ENCODE results near the gene ADM2.
A peak's percentile ranks its signal among the peaks of the same experiment; 100 is the strongest.

Gene ADM2

GRCh38 chr22:50467773-50468440 is 13.4 kb upstream of the ADM2 start:
- no peak for DNase-seq (ENCODE audit: low spot score)

DNA sequence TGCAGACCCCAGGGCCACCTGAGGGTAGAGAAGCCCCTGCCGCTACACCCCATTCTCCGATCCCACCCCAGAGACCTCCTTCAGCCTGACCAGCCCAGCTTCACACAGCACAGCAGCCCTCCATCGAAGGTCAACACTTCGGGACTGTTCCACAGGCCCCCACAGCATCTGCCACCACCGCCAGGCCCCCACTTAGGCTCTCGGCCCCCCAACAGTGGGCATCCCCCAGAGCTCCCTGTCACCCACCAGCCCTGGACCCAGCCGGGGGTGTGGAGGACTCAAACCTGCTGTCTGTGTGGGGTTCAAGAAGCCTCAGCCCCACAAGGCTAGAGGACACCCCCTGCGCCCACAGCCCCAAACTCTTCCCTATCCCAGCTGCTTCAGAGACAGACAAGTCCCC is 12.7 kb upstream of the ADM2 start:
- no peak for DNase-seq (ENCODE audit: low spot score)

- DNase-seq (ENCODE audit: low spot score): peak; percentile 99
These were observed 11.7 kb upstream of the ADM2 start for GRCh38 chr22:50469377-50470305.

- DNase-seq (ENCODE audit: low spot score): no peak
These were observed 10.9 kb upstream of the ADM2 start for GRCh38 chr22:50470491-50470890.

DNA sequence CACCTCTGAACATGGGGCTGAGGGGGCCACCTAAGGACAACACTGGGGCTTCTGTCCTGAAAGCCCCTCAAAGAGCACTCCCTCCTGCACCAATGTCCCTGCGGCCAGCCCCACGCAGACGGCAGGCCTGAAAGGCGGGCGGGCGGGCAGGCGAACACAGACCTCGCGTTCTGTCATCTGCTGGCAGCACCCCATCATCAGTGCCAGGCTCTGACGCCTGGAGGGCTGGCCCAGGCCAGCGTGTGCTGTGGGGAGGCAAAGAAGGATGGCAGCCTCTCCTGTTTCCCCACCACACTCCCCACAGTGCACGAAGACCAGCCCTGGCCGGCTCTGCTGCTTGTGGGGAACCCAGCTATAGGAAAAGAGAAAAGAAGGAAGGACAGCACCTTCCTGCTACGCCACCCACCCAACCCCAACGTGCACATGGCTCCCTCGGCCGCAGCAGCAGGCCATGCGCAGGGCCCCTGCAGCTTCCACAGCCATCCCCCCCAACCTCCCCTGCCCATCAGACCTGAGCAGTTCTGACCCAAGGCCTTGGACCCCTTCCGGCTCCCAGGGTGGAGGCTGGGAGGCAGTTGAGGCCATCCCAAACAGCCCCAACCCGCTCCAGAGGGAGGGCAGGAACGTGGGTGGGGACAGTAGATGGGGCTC is 10.0 kb upstream of the ADM2 start:
- no peak for DNase-seq (ENCODE audit: low spot score)

- no peak for DNase-seq (ENCODE audit: low spot score)
These were observed 9.4 kb upstream of the ADM2 start for GRCh38 chr22:50471962-50472361.

- peak; percentile 66 for DNase-seq (ENCODE audit: low spot score)
These were observed 8.3 kb upstream of the ADM2 start for GRCh38 chr22:50473088-50473487.

- peak; percentile 21 for DNase-seq (ENCODE audit: low spot score)
These were observed 7.3 kb upstream of the ADM2 start for GRCh38 chr22:50473855-50474671.

DNA sequence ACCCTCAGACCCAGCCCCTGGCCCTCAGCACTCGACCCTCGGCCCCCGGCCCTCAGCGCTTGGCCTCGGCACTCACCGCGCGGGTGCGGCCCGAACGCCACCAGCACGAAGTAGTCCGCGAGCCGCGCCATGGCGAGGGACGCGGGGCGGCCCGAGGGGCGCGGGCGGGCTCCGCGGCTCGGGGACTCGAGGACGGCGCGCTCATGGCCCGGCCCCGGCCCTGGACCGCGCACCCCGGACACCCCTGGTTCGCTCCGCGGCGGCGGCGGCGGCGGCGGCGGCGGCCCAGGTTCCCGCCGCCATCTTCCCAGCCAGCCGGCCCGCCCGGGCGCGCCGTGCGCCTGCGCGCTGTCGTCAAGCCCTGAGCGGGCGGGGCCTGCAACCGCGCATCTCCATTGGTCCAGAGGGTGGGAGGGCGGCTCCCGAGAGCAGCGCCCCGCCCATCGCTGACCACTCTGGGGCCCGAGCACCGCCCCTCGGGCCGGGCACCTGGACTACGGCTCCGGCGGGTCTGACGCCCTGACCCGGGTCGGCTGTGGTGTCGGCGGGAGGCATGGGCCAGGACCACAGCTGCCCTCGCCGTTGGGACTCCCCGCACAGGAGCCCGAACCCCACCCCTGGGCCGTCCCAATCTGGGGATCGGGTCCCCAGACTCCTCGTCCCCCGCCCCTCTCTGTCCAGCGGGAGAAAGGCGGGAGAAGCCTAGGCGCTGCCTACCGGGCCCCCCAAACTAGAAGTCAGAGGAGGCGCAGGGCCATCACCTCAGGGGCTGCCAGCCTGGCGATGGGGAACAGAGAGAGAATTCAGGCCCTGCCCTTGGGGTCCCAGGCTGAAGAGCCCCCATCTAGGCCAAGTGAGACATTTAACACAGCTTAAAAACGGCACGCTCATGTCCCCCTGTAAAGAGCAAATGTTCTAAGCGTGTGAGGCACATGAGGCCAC is 6.4 kb upstream of the ADM2 start, which contains the start of gene SBF1:
Gene SBF1, minus strand, starts transcription at position 326 of the 942 bp plus-strand sequence. Its CDS starts 195 bp downstream, at position 131.
- peak; percentile 87 for DNase-seq (ENCODE audit: low spot score)

- no peak for DNase-seq (ENCODE audit: low spot score)
These were observed 5.7 kb upstream of the ADM2 start for GRCh38 chr22:50475652-50476002.

DNA sequence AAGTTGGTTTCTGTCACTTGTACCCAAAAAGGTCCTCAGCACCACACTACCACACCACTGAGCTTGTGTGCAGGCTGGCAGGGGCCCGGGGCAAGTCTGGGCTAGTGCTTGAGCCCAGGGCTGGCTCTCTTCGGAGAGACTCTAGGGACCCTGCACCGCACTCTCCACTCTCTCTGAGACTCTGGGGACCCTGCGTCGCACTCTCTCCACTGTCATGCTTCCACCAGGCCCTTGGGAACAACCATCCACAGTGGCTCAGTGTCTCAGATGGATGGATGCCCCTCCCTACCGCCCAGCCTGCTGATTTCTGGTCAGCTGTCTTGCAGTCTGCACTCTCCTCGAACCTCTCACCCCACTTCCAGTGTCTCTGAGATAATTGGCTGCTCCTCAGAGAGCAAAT is 4.5 kb upstream of the ADM2 start:
- no peak for DNase-seq (ENCODE audit: low spot score)

GRCh38 chr22:50477923-50478322 is 3.4 kb upstream of the ADM2 start:
- DNase-seq (ENCODE audit: low spot score): no peak

- DNase-seq (ENCODE audit: low spot score): no peak
These were observed 1.6 kb upstream of the ADM2 start for GRCh38 chr22:50479721-50480120.

GRCh38 chr22:50481045-50481439 is 301 bp upstream of the ADM2 start:
- no peak for DNase-seq (ENCODE audit: low spot score)

- no peak for DNase-seq (ENCODE audit: low spot score)
These were observed 1.0 kb downstream of the ADM2 start for GRCh38 chr22:50482107-50483074.

- no peak for DNase-seq (ENCODE audit: low spot score)
These were observed 1.8 kb downstream of the ADM2 start for GRCh38 chr22:50483106-50483505.

GRCh38 chr22:50483556-50483955 is 2.2 kb downstream of the ADM2 start:
- no peak for DNase-seq (ENCODE audit: low spot score)

DNA sequence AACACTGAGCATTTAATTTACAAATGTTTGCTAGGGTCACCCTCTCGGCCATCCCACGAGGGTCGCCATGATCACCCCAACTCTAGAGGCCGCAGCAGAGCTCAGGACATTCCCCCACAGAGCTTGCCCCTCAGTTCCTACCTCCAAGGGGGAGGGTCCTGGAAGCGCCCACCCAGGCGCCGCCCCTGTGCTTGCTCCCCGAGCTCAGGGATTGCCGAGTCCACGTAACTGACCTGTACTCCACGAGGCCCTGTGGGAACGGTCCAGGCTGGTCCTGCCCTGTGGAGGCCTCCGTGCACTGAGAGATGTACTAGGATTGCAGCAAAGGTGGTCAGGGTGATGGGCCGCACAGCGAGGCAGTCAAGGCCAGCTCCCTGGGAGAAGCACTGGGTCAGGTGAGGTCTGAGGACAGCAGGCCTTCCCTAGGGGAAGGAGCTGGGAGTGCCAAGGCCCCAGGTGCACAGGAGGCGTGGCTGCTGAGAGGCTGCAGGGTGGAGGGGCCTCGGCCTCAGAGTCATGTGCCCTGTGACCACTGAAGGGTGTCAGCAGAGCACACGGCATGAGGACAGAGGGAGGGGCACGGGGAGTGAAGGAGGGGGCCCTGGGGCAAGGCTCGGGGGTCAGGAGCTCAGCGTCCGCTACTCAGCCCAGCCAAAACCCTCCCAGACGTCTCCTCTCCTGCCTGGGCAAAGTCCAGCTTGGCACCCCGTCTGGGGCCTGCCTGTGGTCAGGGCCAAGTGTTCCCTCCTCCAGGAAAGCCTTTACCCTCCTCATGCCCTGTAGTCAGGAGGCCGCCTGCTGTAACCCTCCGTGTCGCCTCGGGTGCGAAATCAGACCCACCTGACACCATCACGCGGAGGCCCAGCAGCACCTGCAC is 2.9 kb downstream of the ADM2 start:
- DNase-seq (ENCODE audit: low spot score): no peak
